Mesenteric fat pad (tissue), 1 donor: Measurements from ENCODE around the gene FBXO27. TPM values are rescaled to one million over a fixed set of nuclear protein-coding genes. Genes with fewer than 3 reads are reported as not detected.
A peak's percentile ranks its signal among the peaks of the same experiment; 100 is the strongest.
"Not testable (repeated sequence)": the region's sequence is repeated elsewhere in the genome, so short reads cannot be mapped to it uniquely, and the experiment has no call there.

ENCODE experiments used
- DNase-seq: peaks from one replicate; pipeline ENCODE4 v3.0.0-alpha.2; 2020; ENCODE audit warnings: low spot score
- total RNA-seq: library from RNA; stranded (reverse); fragmentation: NEBNext Ultra II Directional; extraction: Animal tissue kit (Norgen Biotek cat#: 25700); gene quantifications from one replicate; pipeline ENCODE4 v1.2.1, GENCODE V29; 2021
- donor health status: DM: yes; HTN: yes; CAD: no.

Gene FBXO27
- total RNA-seq, 1 donor from 2014 or later, result 21.7 TPM

DNA sequence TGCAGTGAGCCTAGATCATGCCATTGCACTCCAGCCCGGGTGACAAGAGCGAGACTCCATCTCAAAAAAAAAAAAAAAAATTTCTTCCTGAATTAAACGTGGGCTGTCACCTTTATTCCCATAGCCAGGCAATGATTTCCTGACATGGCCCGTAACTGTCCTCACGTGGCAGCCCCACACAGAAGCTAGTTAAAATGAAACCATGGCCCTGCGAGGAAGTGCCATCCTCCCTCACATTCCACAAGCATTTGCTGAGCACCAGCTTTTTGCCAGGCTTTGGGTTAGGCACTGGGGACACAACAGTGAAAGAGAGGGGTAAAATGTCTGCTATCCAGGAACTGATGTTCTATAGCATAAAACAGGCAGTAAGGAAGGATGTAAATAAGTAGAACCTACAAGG lies 13.2 kb upstream of the FBXO27 start:
- no peak for DNase-seq

DNA sequence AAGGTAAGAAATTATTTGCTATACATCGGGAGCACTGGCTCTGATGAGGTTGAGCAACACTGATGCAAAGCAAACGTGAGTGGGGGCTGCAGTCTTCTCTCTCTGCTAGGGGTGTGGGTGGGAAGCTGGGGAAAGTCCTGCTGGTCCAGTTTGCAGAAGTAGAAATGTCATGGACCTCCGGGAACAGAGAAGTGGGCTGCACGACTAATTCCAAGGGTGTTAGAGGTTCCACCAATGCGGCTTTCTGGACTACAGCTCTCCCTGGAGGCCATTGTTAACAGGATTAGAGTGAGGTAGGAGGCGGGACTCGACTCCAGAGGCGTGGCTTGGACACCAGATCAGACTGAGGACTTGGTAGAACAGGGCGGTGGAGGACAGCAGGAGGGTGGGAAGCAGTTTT lies 5.7 kb upstream of the FBXO27 start:
- no peak for DNase-seq

DNA sequence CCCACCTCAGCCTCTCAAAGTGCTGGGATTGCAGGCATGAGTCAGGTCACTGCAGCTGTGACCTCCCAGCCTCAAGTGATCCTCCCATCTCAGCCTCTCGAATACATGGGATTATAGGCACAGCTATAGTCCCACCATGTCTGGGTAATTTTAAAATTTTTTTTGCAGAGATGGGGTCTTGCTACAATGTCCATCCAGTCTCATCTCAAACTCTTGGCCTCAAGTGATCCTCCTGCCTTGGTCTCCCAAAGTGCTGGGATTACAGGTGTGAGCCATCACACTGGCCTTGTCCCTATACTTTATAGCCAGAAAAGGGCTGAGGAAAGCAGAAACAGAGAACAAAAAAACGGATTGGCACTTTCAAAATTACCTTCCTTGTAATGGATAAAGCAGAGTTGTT lies 4.8 kb upstream of the FBXO27 start:
- no peak for DNase-seq

DNA sequence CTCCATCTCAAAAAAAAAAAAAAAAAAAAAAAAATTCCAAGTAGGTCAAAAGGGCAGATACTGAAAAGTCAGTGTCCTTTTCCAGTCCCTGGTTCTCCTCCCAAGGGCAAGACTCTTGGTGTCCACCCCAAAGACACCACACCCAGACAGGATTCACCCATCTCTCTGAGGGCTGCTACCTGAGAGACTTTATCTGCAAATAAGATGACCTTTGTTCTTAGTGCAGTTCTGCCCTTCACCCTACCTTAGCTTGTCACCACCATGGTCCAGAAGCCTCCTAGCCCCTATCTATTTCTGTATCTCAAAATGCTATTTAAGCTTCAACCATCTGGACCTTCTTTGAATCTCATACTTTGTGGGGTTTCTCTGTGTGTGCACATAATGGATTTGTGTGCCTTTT lies 4.2 kb upstream of the FBXO27 start:
- DNase-seq, result no peak

DNA sequence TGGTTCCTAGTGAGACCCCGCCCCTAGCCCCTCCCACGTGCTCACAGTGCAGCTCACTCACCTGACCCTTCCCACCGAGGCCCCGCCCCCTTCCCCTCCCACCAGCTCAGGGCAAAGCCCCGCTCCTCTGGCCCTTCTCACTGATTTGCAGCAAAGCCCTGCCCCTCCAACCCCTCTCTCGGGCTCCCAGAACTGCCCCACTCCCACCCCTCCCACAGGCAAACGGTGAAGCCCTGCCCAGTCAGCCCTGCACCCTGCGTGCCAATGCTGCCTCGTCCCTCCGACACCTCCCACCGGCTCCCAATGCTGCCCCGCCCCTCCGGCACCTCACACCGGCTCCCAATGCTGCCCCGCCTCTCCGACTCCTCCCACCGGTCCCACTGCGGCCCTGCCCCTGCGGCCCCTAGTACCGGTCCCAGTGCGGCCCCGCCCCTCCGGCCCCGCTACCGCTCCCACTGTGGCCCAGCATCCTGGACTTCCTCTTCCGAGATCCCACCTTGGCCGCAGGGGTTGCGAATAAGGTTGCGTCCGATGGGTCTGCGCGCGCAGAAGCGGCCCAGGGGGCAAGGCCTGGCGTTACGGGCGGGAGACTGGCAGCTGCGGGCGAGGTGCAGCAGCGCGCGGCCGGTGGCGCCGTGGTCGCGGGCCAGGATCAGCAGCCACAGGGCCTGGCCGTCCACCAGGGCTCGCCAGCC lies 834 bp downstream of the FBXO27 start:
- peak; percentile 92 for DNase-seq

DNA sequence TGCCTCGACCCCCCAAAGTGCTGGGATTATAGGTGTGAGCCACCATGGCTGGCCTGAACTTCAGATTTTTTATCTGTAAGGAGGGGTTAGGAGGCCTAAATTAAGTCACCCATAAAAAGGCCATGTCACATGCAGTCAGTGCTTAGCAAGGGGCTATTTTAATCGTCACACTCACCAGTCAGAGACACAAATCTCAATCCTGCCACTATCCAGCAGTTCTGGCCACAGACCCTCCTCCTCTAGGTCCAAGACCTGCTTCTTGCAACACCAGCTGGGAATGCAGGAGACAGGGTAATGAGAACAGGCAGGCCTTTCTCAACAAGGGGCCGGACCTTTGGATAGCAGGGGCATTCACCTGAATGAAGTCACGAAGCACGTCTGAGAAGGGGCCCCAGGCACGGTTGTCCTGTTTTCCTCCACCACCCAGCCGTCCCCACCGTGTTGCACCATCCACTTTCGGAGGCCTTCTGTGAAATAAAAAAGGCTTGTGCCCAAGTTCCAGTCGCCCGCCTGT lies 1.4 kb downstream of the FBXO27 start:
- DNase-seq, result no peak

DNA sequence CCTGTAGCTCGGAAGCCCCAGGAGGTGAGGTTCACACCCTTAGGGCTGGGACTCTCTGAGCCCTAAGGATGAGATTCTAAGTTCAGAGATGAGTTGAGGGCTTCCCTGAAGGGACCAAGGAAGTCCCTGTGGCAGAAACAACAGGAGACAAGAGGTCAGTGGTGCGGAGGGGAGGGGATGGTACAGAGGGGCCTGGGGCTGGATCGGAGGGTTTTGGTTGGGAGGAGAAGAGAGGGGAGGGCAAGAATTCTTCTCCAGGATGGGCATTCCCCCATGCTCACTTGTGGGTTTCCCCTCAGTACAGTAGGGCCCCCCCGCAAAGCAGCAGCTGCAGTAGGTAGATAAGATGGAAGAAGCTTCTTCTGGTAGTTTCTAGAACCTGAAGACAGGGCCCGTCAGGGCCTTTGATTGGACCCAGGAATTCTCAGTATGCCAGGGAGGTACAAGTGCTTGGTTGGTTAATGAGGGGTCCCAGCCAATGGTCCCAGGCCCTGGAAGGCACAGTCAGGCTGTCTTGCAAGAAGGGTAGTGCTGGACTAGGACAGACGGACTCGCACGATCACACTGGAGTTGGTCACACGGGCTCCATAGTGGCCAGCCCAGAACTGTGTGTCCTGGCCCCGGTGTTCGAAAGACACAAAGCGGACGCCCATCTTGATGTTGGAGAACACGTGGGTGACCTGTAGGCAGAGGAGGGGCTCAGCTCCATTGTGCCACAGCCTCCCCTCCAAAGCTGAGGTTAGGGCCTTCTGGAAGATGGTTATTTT lies 7.3 kb downstream of the FBXO27 start:
- no peak for DNase-seq

DNA sequence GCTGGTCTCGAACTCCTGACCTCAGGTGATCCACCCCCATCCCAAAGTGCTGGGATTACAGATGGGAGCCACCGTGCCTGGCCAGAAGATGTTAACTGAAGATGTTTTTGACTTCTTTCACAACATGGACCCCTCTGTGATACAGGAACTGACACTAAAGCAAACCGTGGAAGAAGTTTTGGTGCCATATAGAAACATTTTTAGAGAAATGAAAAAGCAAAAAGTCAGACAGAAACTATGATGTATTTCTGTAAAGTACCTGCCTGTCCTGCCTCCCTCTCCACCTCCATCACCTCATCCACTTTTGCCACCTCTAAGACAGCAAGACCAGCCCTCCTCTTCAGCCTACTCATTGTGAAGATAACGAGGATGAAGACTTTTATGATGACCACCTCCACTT lies 11.3 kb downstream of the FBXO27 start:
- no peak for DNase-seq

DNA sequence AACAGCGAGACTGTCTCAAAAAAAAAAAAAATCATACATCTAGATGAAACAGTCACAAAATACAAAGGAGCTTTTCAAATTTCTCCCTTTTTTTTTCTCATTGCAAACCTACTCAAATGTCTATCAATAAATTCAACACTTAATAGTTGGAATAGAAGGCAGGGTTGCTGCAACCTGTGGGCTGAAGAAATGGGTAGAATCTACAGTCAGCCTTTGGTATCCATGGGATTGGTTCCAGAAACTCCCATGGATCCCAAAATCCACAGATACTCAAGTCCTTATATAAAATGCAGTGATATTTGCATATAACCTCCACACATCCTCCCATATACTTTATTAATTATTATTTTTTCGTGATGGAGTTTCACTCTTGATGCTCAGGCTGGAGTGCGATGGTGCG lies 14.7 kb downstream of the FBXO27 start:
- DNase-seq, result no peak

DNA sequence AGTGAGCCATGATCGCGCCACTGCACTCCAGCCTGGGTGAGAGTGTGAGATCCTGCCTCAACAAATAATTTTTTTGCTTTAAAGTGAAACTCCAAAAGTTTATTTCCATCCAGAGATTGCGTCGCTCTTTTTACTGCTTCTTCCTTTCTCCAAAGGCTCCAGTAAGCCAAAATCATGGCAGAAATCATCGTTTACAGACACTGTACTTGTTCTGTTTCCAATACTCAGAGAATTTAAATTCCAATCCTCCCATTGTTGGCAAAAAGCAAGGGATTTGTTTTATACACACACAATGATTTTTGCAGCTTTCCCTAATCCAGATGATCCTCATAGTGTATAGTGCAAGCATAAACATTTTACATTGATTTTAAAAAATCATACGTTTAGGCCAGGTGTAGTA lies 15.3 kb downstream of the FBXO27 start:
- DNase-seq, result no peak

DNA sequence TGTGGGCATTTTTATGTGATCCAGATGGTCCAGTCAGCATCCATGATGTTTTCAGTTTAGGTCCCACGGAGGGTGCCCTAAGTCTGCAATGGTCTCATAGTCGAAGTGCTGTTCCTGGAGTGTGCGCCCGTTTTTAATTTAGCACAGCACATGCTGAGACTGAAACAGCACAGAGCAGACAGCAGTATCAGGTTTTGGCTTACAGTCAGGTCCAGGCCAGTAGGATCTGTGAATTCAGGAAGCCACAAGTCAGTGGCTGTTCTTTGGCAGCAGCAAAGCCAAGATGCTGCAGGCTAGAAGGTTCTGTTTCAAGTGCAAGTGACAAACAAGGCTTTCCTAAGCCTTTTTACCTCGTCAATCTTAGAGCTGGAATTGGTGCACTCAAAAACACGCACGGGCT lies 18.3 kb downstream of the FBXO27 start:
- no peak for DNase-seq

DNA sequence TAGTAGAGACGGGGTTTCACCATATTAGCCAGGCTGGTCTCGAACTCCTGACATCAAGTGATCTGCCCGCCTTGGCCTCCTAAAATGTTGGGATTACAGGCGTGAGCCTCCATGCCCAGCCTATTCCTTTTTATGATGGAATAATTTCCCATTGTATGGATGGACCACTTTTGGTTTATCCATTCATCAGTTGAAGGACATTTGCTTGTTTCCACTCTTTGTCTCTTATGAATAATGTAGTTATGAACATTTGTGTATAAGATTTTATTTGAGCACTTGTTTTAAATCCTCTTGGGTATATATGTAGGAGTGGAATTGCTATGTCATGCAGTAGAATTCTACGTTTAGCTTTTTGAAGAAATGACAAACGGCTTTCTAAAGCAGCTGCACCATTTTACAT lies 23.3 kb downstream of the FBXO27 start:
- DNase-seq, result no peak

DNA sequence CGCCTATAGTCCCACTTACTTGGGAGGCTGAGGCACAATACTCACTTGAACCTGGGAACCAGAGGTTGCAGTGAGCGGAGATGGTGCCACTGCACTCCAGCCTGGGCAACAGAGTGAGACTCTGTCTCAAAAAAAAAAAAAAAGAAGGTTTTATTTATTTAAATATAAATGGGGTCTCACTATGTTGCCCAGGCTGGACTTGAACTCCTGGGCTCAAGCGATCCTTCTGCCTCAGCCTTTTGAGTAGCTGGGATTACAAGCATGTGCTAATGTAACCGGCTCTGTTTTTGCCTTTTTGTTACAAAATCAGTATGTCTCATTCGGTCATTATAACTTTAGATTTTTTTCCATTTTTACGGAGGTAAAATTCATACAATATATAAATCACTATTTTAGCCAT lies 24.2 kb downstream of the FBXO27 start:
- DNase-seq, result no peak

DNA sequence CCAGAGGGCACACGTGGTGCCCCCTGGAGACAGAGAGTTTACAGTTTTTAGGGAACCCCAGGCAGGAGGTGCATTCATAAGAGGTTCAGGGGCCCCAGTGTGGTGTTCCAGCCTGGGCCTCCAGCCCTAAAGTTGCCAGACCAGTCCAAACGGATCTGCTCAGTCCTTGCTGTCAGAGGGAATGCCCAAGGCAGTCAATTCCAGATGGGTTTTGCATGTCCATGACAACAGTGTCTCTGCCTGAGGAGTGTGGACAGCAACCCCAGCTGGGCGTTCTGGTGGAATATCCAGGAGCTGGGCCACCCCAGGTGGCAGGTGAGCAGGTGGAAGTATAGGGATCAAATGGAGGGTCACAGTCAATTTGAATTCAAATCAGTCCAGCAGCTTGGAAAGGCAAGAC lies 25.3 kb downstream of the FBXO27 start:
- DNase-seq, result no peak

DNA sequence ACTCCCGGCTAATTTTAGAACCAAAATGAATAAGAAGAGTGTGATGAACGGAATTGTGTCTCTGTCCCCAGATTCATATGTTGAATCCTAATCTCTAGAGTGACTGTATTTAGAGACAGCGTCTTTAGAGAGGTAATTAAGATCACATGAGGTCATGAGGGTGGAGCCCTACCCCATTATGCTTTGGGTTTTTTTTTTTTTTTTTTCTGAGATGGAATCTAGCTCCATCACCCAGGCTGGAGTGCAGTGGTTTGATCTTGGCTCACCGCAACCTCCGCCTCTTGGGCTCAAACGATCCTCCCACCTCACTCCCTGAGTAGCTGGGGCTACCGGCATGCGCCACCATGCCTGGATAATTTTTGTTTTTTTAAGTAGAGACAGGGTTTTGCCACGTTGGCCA lies 27.9 kb downstream of the FBXO27 start:
- DNase-seq, result no peak

DNA sequence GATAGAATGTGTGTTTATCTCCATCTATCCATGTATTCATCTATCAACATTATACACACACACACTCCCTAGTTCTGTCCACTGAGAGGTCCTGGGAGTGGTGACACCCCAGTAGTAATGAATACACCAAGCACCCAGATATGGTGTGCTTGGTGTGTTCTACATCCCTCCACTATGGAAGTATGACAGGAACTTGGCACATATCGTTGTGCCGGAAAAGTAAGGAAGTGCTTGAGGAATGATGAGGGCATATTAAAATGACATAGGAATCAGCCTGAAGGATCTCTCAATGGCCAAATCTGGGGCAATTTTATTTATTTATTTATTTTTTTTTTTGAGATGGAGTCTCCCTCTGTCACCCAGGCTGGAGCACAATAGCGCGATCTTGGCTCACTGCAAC lies 28.6 kb downstream of the FBXO27 start:
- DNase-seq, result no peak

DNA sequence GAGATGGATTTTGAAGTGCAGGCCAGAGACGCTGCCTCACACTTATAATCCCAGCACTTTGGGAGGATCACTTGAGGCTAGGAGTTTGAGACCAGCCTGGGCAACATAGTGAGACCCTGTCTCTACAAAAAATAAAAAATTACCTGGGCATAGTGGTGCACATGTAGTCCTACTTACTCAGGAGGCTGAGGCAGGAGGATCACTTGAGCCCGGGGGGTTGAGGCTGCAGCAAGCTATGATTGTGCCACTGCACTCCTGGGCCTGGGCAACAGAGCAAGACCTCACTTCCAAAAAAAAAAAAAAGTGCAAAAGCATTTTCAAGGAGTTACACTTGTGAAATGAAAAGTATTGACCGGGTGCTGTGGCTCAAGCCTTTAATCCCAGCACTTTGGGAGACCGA lies 29.2 kb downstream of the FBXO27 start:
- DNase-seq, result no peak

DNA sequence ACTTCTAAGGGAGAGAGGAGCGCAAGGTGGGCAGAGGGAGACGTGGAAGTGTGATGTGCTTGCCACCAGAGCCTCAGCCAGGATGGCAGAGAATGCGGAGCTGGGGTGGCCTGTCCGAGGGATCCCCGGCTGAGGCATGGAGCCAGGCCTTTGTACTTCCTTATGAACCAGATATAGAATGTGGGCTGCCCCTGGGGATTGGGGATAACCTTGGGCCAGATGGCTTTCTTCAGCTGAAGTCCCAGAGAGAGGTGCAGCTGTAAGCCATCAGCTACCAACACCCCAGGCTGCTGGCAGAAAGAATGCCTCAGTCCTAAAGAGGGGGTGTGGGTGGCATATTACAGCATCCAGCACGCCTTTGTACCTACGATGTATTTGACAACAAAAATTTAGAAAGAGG lies 31.3 kb downstream of the FBXO27 start:
- no peak for DNase-seq

DNA sequence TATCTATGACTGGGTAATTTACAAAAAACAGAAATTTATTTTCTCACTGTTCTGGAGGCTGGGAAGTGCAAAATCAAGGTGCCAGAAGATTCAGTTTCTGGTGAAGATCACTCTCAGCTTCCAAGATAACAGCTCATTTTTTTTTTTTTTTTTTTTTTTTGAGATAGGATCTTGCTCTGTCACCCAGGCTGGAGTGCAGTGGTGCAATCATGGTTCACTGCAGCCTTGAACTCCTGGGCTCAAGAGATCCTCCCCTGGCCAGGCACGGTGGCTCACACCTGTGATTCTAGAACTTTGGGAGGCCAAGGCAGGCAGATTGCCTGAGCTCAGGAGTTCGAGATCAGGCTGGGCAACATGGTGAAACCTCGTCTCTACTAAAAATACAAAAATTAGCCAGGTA lies 34.8 kb downstream of the FBXO27 start:
- DNase-seq, result not testable (repeated sequence)

DNA sequence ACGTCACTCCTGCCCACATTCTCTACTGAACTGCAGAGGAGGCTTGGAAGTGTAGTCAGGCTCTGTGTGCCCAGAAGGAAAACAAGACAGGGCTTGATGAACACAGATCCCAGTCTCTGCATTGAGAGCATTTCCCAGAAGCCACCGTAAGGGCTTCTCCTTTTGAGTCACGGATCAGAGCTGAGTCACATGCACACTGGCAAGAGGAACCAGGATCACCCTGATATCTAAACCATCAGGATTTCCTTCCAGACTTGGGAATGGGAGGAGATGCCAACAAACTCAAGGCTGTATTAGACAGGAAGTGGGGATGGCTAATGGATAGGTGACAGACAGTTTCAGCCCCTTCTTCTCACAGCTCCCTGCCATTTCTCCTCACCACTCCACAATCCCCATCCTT lies 39.1 kb downstream of the FBXO27 start:
- DNase-seq, result no peak

DNA sequence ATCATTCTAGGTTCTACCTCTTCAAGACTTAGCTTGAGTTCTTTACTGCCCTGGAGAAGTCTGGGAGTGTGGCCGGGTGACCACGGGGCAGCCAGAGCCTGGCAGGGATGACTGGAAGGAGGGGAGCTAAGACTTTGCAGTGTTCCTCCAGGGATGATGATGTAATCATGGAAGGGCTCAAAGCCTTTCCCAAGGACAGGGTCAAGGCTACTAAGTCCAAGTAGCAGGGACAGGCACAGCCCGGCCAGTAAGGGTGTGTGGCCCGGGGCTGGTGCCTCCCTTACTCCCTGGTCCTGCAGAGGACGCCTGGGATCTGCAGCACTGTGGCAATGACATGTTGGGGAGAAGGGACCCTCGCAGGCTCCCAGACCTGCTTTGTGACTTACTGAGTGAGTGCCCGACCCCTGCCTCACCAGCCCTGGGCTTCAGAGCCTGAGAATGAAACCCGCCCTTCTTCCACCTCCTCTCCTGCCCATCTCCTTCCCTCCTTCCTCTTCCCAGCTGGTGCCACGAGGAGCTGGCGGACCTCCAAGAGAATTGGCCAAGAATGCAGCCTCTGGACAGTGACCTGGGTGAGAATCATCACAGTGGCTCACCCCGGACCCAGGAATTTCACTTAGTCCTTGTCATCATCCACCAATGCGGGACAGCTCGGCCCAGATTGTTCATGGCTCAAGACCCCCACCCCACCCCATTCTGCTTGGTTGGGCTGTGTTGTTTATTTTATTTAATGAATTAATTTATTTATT lies 41.2 kb downstream of the FBXO27 start:
- no peak for DNase-seq

DNA sequence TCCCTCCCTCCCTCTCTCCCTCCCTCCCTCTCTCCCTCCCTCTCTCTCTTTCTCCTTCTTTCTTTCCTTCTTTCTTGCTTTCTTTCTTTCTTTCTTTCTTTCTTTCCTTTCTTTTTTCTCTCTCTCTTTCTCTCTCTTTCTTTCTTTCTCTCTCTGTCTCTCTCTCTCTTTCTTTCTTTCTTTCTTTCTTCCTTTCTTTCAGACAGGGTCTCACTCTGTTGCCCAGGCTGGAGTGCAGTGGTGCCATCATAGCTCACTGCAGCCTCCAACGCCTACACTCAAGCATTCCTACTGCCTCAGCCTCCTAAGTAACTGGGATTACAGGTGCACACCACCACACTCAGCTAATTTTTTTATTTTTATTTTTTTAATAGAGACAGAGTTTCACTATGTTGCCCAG lies 42.7 kb downstream of the FBXO27 start:
- DNase-seq, result not testable (repeated sequence)
